NOMO-1 treated with dmso at 0.1 percent for 144 hours (cell line): ENCODE results near the gene HOXD1.

ENCODE experiments used
- DNase-seq: peaks from one replicate; lab custom pipeline; 2025; ENCODE audit not compliant: unreplicated experiment; lab: John Stamatoyannopoulos, UW

Gene HOXD1

DNA sequence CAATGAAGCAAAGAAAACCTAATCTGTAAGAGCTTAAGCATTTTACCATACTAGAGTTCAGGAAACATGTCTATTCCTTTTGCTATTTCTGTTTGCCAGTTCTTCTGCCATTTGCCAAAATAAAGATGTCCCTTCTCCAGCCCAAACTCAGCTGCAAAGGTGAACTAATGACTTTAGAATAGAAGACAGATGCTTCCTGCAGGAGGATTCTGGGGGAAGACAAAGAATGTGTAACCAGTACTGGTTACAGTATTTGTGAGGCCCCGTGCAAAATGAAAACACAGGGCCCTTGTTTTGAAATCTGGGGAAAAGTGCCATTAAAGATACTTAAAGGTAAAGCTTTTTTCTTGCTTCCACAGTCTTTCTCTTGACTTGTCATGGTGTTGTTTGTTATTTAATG is 46.5 kb downstream of the HOXD1 start:
- DNase-seq: no peak

DNA sequence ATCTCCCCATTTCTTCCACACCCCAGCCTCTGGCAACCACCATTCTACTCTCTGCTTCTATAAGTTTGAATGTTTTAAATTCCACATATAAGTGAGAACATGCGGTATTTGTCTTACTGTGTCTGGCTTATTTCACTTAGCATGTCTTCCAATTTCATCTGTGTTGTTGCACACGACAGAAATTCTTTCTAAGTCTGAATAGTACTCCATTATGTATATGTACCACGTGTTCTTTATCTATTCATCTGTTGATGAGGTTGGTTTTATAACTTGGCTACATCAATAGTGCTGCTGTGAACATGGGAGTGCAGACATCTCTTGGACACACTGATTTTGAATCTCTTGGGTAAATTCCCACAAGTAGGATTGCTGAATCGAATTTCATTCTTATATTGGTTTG is 49.0 kb downstream of the HOXD1 start:
- no peak for DNase-seq

DNA sequence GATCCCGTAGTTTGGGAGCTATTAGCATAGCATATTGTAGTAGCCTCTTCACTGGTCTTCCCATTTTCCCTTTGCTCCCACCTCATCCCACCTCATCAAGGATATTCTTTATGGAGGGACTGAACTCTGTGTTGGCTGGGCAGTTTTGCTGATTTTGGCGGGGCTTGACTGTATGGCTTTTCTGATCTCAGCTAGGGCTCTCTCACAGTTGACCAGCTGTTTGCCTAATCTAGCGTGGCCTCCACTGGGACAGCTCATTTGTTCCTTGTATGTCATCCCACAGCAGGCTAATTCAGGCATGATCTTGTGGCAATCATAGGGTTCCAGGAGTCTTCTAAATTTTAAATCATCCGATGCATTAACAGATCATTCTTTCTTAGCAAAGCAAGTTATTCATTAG is 50.6 kb downstream of the HOXD1 start:
- no peak for DNase-seq

DNA sequence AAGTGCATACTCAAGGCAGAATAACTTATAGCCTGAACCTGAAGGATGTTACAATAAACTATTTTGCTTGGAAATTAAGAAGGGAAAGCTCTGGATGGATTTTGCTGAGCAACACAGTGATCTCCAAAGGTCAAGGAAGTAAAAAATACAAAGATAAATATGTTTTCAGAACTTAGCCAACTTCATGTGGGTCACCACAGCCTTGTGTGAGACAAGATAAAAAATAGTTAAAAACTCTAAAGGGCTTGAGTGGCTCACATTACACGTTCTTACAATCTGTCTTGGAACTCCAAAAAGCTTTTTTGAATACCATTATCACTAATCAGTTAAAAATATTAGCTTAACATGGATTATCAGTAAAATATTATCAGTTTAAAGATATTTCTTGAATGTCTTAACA is 51.8 kb downstream of the HOXD1 start:
- no peak for DNase-seq
